DMS79 (cell line): Measurements from ENCODE around the gene SORBS2.

Experiments used
- DNase-seq: peaks from one replicate; lab custom pipeline; 2025; lab: John Stamatoyannopoulos, UW

The SORBS2 gene

DNA sequence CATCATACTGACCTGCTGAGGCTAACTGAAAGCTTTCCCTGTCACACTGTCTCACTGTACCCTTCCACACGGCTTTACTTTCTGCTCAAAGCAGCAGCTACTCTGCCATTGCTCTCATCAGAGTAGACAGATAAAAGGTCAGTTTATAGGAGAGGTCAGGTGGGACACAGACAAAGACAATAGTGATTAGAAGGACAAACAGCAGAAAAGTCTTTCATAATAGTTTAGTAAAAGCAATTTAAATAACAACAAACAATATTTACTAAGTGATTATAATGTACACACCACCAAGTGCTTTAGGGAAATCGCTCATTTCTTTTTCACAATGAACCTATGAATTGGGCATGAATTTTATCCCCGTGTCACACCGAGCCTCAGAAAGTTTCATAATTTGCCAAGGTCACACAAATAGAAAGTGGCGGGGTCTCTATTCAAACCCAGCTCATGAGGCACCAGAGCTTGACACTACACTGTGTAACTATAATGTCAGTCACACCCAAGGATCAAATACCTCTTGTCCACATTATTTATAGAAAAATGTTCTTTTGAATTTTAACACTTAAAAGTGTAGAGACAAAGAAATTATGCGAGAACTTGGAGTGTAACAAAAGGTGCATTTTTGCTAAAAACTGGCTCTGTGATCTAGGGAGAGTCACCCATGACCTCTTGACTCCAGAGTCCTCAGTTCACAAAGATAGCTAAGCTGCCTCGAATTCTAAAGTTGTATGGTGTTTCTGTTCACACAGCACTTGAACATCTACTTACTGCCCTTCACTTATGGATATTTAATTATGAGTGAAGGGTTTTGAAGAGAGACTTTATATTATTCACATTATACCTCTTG lies 24.5 kb upstream of the SORBS2 start:
- DNase-seq = no peak

DNA sequence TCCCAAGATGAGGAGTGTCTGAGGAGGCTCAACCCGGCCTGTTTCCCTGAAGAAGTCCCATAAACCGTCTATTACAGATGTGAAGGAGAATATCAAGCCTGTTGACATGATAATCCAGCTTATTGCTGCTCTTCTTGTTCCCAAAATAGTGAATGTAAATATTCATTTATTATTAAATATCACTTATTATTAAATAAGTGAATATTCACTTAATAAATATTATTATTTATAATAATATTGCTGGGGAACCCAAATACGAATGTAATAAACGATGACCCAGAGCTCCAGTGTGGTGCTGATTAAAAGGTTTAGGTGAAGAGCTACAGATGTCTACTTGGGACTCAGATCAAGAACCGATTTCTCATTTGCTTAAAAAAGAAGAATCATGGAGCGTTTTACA lies 23.8 kb upstream of the SORBS2 start:
- DNase-seq = no peak

DNA sequence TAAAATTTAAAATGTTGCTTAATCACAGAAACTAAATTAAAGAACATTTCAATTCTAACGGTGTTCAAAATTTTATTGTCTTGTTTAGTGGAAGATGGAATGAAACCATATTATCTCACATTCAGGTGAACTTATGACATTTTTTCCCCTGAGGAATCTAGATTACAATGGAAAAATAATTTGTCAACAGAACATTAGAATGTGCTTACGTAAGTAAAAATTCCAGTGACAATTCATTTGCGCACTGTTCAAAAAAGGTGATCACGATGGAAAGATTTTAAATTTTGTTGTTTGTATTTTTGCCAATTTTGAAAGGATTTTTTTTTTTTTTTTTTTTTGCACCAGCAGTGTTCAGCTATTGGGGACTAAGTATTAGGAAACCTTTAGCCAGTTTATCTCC lies 23.3 kb upstream of the SORBS2 start:
- no peak for DNase-seq

DNA sequence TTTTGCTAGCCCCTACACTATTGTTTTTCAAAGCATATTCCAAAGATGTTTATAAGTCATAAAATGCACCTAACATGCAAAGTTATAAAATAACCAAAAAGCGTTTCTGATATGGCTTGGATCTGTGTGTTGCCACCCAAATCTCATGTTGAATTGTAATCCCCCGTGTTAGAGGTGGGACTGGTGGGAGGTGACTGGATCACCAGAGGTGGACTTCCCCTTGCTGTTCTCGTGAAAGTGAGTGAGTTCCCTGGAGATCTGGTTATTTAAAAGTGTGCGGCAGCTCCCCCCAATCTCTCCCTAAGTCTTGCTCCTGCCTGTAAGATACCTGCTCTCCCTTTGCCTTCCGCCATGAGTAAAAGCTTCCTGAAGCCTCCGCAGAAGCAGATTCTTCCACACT lies 22.8 kb upstream of the SORBS2 start:
- DNase-seq = no peak

DNA sequence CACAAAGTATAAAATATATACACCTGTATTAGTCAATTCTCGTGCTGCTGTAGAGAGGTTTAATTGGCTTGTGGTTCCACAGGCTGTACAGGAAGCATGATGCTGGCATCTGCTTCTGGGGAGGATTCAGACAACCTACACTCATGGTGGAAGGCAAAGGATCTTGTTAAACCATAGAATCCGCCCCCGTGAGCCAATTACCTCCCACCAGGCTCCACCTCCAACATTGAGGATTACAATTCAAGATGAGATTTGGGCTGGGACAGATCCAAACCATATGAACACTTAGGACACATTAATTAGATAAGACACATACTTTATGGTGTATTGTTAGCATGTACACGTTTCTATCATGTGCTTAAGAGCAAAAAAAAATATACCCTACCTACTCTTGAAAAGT lies 22.1 kb upstream of the SORBS2 start:
- DNase-seq = no peak

DNA sequence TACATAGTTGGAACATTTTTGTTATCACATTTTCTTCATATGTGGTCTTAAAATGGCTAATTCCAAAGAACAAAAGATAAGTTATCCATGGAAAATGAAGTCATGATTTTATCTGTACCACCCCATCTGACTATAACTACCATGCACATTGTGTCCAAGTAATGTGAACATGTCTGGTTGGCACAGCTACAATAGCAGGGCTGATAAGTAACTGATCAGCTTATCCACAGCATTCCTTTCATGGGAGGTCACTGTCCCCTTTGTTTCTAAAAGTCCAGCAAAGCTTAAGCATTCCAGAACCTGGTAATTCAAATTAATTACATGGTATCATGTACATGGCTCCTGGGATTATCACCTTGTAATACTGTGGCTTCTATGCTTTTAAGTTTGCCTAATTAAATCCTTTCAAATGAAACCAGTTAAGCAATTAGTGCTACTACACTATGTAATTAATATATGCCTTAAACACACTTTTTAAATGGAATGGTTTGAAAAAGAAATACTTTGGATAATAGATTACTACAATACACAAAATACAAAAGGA lies 21.1 kb upstream of the SORBS2 start:
- no peak for DNase-seq

DNA sequence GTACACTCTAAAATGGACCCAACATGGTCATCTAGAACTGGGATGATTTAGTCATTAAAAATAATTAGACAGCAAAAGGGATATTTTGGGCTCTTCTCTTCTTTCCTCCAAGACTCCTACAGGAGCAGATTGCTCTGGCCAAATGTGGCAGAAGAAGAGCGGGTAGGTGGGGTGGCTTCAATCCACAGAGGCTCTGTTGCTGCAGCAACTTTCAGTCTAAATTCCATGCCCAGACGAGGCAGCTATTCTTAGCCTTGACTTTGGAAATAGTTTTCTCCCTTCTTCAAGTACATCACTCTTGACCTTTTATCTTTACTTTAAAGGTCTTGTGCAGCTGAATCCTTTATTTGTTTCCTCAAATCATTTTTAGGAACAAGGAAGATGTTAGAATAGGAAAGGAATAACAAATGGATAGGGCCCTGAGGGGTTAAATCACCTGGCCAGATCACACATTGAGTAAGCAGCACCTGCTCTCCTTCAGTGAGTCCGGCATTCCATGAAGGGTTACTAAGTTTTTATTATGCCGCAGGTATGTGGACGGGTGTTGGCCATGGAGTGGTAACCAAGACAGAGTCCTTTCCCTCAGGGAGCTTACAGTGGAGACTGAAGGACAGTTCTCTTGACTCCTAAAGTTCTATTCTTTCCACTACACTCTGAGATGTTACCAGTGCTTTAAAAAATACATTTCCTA lies 19.3 kb upstream of the SORBS2 start:
- DNase-seq = no peak

DNA sequence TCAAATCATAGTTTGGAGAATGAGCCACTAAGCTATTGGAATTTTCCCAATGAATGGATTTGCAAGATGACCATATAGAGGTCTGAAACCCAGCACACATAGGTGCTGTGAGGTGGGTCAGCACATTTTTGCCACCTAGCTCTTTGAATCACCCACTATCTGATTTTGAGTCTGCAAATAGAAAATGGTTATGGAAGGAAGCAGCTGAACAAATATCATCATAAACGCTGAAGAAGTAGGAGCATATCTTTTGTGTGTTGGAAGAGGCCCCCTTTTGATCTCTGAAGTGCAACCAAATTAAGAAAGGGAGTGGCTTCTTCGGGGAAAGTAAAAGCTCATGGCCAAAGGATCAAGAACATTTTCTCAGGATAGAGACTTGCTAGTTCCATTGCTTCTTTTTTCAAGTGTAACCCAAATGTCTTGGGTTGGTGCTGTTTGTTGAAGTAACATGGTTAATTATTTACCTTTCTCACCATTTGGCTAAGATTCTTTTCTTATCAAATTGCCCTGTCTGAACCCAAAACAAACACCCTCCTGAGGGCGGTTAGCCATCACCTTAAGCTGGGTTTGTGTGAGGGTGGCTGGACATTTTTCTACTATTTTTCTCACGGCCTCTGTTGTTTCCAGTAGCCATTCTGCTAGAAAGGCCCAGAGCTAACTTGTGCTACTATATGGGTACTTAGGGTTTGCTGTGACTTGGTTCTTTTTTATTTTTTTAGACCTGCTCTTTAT lies 18.4 kb upstream of the SORBS2 start:
- DNase-seq = no peak

DNA sequence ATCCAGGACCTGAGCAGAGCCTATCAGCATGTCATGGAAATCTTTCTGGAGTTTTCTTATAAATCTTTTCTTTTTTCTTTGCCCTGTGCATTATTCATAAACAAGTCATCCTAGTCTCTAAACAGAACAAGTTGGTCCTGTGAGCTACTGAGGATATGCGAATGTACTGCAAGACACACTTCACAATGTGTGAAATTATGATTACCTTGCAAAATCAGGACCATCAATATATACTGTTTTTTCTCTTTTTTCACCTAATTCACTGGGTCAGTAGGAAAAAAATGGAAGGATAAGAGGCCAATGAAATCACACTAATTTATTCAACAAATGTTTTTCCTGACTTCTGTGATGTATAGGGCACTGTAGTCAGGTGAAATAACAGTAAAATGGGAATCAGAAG lies 14.4 kb upstream of the SORBS2 start:
- no peak for DNase-seq

DNA sequence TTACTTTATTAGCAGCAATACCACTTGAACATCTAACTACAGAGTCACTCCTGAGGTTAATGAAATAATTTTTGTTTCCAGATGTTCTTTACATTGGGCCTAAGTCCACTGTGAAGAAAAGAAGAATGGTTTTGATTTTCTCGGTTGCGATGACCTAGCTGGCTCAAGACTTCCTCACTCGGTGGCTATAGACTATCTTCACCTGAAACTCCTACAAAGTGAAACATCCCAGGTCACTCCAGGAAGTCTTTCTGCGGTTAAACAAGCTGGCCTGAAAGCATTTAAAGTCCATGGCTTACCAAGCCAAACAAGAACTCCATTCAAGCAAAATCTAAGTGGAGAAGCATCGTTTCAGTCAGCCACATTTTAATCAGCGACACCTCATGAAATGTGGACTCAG lies 13.7 kb upstream of the SORBS2 start:
- DNase-seq = no peak

DNA sequence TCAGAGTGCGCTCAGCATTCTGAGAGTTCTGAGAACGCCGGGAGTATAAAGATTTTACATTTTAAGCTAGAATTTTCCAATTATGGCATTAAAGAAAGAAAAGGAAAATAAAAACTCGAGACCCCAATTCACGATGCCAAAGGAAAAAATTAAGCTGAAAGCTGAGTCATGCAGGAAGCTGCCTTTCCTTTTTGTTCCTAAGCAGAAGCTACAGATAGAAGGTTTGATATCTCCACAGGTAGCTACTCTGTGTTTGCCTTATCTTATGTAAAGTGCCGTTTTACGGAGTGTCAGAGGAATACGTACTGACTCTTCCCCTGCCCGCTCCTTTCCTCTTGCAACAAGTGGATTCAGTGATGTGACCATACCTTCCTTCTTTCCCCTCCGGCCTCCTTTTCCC lies 10.8 kb upstream of the SORBS2 start:
- DNase-seq = no peak

DNA sequence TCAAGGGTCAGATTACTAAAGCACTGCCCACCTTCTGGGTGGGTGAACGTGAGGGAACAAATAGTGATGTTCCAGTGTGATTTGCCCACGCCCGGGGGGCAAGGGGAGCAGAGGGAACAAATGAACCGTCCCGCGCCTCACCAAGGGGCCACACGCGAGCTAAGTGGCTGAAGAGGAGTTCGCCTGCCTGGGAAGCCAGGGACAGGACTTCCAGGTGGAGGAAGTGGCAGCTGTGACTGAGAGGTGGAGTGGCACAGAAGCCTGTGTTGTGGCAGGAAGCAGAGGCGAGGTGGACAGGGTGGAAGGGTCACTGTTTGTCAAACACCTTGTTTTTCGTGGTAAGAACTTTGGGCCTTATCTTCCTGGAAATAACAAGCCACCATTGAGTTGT lies 9.0 kb upstream of the SORBS2 start:
- no peak for DNase-seq

DNA sequence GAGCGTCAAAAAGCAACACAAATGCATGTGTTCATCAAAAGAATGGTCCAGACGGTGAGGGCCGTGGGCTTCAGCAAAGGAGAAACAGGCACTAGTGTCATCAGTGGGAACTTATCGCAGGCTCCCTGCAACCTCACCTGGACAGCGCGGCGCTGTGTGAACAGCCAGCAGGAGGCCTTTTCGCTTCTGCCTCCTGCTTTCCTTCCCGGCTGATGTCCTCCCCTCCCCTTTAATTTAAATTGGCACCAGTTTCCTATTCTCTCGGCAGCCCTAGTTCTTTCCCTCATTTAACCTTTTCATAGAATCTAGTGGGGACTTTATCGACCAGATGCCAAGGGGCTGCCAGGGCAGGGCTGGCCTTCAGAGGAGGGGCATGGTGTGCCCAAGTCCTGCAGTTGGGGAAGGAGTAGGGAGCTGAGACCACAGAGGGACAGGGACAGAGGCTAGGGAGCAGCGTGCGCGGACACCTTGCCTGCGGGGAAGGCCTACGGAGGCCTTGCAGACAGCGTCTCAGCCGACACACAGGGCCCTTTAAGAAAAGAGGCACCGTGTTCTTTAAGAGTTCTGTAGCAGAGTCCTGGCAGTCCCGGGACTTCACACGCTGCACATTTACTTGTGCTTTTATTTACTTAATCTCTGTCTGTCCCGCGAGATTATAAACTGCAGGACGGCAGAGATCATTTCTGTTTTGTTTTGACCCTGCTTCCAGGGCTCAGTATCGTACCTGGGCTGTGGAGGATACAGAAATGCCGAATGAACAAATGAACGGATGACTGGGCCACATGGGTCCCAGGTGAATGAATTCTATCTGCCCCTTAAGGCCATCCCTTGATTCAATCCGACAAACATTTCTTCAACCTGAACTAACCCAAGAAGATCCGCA lies 8.4 kb upstream of the SORBS2 start:
- no peak for DNase-seq

DNA sequence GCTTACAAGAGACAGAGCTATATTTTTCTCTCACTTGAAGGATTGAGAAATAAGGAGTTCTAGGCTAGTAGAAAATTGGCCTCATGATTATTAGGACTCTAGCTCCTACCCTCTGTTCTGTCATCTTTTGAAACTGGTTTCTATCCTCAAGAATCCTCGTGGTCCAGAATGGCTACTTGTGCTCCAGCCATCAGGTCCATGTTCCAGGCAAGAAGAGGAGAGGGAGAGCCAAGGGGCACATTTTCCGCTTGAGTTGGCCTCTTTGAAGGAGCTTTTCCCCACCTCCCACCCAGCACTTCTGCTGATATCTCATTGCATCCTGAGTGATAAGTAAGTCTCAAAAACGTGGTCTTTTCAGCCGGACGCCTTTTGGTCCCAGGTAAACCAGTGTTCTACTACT lies 7.2 kb upstream of the SORBS2 start:
- no peak for DNase-seq

DNA sequence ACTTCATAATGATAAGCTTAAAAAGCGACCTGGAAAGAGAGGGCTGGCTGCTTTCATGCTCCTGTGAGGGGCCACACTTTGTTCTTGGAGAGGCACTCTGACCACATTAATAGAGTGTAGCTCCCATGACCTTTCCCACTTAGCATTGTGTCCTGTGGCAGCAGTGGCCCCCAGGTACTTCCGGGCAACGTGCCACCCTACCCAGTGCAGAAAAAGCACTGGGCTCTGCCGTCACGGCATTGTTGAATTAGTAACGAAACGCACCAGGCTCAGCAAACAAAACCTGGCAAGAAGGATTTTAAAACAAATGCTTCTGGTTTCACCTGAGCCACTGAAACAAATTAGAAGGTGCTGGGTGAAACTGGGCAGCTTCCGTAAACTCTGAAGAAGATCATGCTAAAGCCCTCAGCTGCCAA lies 5.4 kb upstream of the SORBS2 start:
- DNase-seq = peak; percentile 18

DNA sequence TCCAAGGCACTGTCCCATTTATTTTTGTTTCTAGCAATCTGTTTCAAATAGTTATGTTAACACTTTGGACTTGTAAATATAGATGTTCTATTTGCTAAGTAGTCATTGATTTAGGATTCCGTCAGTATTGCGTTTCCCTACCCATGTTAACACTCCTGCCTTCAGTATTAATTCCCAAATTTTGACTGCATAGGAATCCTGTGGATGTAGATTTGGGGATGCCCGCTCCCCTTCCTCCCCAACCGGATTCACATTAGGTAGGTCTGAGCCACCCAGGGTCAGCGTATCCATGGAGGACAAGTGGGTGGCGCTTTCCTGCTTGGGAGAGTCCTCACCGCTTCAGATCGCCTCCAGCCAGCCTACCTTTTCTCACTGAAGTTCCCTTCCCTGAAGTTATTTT lies 1.1 kb upstream of the SORBS2 start:
- no peak for DNase-seq

DNA sequence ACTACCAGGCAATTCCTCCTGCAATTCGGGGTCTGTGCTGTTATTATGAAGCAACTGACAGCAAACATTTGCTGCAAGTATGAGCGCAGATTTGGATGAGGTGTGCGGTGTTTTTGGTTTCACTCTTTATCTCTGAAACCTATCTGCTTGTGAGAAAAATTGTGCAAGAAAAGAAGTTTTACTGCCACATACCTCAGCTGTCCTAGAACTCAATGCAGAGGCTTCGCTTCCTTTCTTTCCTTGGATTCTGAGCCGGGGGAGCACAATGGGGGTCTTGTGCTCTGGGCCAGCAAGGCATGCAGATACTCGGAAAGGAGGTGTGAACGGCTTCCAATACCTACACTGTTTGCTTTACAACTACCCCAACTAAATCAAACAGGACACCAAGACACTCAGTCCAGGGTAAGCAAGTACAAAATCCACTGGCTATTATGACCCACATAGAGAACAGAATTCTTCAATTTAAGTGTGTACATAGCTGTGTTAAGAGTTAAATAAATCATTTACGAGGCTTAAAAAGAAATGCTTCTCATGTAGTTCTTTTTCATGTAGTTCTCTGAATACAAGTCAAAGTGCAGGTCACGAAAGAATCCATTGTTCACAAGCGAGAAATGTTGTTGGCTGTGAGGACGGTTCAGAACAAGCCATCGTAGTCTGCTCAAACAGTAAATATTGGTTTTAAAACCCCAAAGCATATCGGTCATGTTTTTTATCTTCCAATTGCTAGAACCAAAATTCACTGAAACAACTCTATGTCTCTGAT lies 1.1 kb downstream of the SORBS2 start:
- no peak for DNase-seq

DNA sequence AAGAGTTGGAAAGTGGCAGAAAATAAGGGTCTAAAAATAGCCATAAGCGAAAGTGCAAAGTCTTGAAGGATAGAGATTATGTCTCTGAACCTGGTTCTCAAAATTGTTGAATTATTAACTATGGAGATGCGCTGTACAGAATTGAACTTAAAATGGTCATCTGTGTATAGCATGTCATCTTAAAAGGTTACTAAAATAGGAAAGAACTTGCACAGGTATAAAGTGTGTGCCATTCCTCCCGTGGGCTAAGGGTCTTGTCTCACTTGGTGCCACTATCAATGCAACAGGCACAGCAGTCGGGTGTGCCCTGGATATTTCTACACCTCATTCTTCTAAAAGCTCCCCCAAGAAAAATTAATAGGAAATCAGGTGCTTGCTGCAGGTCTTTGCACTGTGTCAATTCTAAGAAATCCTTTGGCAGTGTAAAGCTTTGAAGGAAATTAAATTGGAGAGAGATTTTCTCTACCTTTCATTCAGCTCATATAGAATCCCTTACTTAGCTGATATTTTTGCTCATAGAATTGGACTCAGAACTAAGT lies 2.4 kb downstream of the SORBS2 start:
- no peak for DNase-seq

DNA sequence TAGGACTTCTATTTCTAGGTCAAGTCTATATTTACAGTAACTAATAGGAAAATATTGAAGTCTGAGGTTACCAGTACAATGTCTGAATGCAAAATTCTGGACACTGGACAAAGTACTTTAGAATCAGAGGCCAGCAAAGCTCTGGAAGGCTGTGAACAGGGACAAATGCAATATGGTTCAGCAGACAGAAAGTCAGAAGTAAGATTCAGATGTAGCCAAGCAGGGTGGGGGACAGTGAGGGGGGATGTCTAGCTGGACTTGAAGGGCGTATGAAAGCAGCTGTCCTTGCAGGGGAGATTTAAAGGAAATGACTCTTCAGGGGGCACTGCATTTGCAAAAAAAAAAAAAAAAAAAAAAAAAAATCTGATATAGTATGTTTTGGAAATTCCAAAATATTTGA lies 2.9 kb downstream of the SORBS2 start:
- no peak for DNase-seq

DNA sequence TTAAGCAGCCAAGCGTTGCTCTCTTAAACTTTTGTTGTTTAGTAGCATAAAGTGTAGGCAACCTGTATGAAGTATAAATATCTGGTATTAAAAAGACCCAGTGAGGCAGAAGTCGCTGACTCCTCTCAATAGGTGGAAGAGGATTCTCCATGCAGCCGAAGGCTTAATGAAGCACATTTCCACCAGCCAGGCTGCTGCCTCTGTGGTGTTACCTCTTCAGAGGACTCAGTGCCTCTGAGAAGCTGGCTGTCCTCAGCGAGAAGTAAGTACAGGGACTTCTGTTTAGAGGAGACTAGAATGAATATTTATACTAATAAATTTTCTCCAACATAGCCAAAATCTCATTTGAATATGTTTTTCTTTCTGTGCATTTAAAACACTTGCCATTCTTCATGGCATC lies 6.0 kb downstream of the SORBS2 start:
- DNase-seq = no peak
